Mucosa of stomach (tissue), 1 donor: ENCODE measurements around the gene PELI1.

Experiments used
- H3K27me3 ChIP-seq: one replicate; pipeline ENCODE4 v1.7.0; 2013; ENCODE audit warnings: mild to moderate bottlenecking, low read length; ENCODE audit not compliant: control insufficient read depth, insufficient read depth
- H3K36me3 ChIP-seq: one replicate; pipeline ENCODE4 v1.7.0; 2013; ENCODE audit warnings: low read length; ENCODE audit not compliant: control insufficient read depth, insufficient read depth
- H3K4me1 ChIP-seq: one replicate; pipeline ENCODE4 v1.7.0; 2013; ENCODE audit warnings: mild to moderate bottlenecking, low read length; ENCODE audit not compliant: control insufficient read depth, insufficient read depth
- H3K4me3 ChIP-seq: one replicate; pipeline ENCODE4 v1.7.0; 2013; ENCODE audit warnings: low read length
- H3K9ac ChIP-seq: one replicate; pipeline ENCODE4 v1.7.0; 2013; ENCODE audit warnings: mild to moderate bottlenecking, low read length, moderate library complexity
- H3K9me3 ChIP-seq: one replicate; pipeline ENCODE4 v1.7.0; 2013; ENCODE audit warnings: mild to moderate bottlenecking, low read length, moderate library complexity; ENCODE audit not compliant: control insufficient read depth
- donor health status: Pancreatic carcinoma.

Gene PELI1

DNA sequence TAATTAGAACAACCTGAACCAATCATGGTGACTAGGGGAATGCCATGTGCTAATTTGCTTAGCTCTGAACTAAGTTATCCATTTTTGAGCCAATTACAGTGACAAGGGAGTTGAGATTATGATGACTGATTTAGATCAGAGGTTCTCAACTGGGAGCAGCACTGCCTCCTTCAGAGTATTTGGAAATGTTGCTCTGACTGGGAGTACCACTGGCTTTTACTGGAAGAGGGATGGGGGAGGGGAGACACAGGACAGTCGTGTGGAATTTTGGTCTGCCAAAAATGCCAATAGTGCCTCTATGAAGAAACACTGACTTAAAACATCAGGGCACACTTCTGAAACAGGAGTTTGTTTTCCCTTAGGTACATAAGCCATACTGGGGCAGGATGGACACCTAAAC lies 76.9 kb downstream of the PELI1 start:
- Histone ChIP-seq H3K4me1 (peaks cover 12% of the 10 kb centered on the region), H3K9me3 (no peaks in the 10 kb centered on the region), H3K27me3 (no peaks in the 10 kb centered on the region), H3K36me3 (no peaks in the 10 kb centered on the region), H3K9ac (no peak overlapping the region), H3K4me3 (no peak overlapping the region)

DNA sequence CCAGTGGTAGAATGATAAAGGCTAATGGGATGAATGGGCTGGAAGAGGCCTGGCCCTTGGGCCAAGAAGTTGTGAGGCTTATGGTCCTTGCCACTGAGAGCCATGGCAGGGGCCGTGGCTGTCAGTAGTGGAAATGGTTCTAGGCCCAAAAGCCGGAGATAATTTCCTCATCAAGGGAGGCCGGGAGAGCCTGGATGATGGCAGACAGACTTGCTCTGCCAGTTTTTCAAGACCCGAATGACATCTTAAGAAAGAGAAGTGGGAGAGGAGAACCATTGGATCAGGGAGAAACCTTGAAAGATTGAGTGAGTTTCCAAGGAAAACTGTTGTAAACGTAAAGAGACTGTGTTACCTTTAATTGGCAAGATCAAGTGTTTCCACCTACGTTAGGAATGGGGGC lies 78.7 kb downstream of the PELI1 start:
- Histone ChIP-seq H3K36me3 (no peaks in the 10 kb centered on the region), H3K4me1 (peaks cover 12% of the 10 kb centered on the region), H3K4me3 (no peak overlapping the region), H3K9me3 (no peaks in the 10 kb centered on the region), H3K27me3 (no peaks in the 10 kb centered on the region), H3K9ac (no peak overlapping the region)

GRCh38 chr2:64063924-64064331 lies 80.3 kb downstream of the PELI1 start:
- Histone ChIP-seq H3K9me3 (no peaks in the 10 kb centered on the region), H3K4me1 (peaks cover 12% of the 10 kb centered on the region), H3K4me3 (no peak overlapping the region)

DNA sequence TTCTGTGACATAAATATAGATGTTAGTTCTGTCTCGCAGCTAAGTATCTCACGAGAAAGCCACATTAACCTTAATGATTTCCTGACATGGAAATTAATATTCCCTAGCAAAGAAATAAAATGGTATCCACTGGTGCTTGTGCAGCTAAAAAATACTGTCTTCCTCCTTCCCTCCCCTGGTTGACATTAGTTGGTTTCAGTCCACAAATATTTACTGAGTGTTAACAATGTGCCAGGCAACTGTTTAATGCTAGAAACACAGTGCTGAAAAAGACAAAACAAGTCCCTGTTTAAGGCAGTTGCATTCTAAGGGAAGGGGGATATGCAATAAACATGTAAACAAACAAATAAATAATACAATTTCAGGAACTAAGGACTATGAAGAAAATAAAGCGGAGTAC lies 80.8 kb downstream of the PELI1 start:
- H3K4me1 ChIP-seq, result peaks cover 12% of the 10 kb centered on the region
- no peak overlapping the region for H3K9ac ChIP-seq
- H3K36me3 ChIP-seq, result no peaks in the 10 kb centered on the region
- H3K27me3 ChIP-seq, result no peaks in the 10 kb centered on the region
- H3K4me3 ChIP-seq, result no peak overlapping the region
- H3K9me3 ChIP-seq, result no peaks in the 10 kb centered on the region

More at GRCh38 chr2:64063924-64064331, 80.3 kb downstream of the PELI1 start:
- Histone ChIP-seq H3K9ac (no peak overlapping the region), H3K36me3 (no peaks in the 10 kb centered on the region), H3K27me3 (no peaks in the 10 kb centered on the region)

GRCh38 chr2:64062840-64063239 lies 81.4 kb downstream of the PELI1 start:
- H3K4me3 ChIP-seq, result no peak overlapping the region
- no peak overlapping the region for H3K9ac ChIP-seq
- H3K27me3 ChIP-seq, result no peaks in the 10 kb centered on the region

GRCh38 chr2:64059270-64059669 lies 85.0 kb downstream of the PELI1 start:
- Histone ChIP-seq H3K36me3 (no peaks in the 10 kb centered on the region), H3K9me3 (no peaks in the 10 kb centered on the region), H3K27me3 (no peaks in the 10 kb centered on the region), H3K9ac (no peak overlapping the region), H3K4me3 (no peak overlapping the region), H3K4me1 (peaks cover 10% of the 10 kb centered on the region)

More at GRCh38 chr2:64062840-64063239, 81.4 kb downstream of the PELI1 start:
- H3K36me3 ChIP-seq, result no peaks in the 10 kb centered on the region
- H3K9me3 ChIP-seq, result no peaks in the 10 kb centered on the region
- H3K4me1 ChIP-seq, result peaks cover 12% of the 10 kb centered on the region

DNA sequence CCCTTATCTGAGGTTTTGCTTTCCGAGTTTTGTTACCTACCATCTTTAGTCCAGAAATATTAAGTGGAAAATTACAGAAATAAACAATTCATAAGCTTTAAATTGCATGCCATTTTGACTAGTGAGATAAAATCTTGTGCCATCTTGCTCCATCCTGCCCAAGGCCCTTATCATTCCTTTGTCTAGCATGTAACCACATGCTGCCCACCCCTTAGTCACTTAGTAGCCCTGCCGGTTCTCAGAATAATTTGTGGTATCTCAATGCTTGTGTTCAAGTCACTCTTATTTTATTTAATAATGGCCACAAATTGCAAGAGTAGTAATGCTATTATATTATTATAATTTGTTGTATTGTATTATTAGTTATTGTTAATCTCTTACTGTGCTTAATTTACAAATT lies 88.2 kb downstream of the PELI1 start:
- no peaks in the 10 kb centered on the region for H3K4me1 ChIP-seq
- no peaks in the 10 kb centered on the region for H3K27me3 ChIP-seq
- H3K9me3 ChIP-seq, result no peaks in the 10 kb centered on the region
- H3K4me3 ChIP-seq, result no peak overlapping the region
- no peaks in the 10 kb centered on the region for H3K36me3 ChIP-seq
- H3K9ac ChIP-seq, result no peak overlapping the region

DNA sequence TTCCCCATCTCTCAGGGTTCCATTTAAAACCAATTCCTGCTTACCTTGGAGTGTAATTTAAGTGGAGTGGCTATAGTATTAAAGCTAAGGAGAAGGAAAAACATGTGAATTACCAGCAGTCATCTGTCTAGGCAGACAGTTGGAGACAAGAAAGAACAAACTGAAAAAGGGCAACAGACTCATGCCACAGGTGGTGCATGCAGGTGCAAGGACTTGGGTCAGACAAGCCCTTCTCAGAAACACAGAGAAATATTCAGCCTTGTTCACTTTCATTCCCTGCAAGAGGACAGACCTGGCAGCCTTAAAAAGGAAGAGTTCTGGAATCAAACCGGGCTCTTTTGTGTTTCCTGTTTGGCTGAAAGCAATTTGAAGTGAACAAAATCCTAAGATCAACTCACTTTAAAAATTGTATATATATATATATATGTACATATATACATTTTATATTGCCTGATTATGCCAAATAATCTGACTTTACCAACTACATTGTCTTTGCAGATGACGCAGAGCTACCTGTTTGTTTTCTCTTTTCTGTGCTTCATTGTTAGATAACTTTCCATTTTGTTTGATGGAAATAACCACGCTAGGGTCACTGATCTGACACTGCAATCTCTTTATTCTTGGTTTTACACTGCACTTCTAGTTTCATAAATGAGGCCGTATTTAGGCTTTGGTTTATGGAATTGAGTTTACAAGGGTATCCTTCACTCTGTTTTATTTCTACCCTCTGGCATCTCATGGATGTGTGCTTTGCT lies 89.9 kb downstream of the PELI1 start:
- H3K4me3 ChIP-seq, result no peak overlapping the region
- H3K36me3 ChIP-seq, result no peaks in the 10 kb centered on the region
- no peaks in the 10 kb centered on the region for H3K9me3 ChIP-seq
- no peaks in the 10 kb centered on the region for H3K27me3 ChIP-seq
- H3K9ac ChIP-seq, result no peak overlapping the region
- peaks cover 3% of the 10 kb centered on the region for H3K4me1 ChIP-seq

DNA sequence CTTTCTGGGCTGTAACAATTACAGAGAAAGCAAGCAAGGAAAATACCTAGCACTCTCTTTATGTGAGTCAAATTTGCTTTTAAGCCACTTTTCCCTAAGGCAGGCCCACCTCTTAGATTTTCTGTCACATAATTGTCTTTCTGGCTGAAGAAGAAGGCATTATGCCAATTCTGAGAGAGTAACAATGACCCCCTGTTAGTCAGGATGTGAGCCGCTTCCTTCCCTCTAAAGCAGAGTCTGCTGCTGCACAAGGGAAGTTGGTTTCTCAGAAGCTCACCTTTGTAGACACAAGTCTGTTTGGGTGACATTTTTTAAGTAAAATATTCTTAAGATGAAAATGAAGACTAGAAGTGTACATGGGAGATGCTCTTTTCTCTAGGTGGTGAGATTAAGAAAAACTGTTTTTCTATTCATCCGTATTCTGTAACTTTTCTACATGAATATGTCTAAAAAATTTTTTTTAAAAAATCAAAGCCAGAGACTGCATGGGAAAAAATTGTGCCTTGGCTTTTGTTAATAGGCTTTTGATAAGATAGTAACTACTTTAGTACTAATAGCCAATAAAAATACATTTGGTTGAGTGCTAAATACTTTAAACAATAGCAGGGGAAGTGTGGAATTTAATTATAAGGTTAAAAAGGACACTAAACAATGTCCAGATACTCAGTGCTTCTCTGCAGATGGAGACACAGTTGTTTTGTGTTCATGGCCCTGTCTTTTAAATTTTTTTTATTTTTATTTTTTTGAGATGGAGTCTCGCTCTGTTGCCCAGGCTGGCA lies 91.6 kb downstream of the PELI1 start:
- no peaks in the 10 kb centered on the region for H3K27me3 ChIP-seq
- no peak overlapping the region for H3K4me3 ChIP-seq
- no peaks in the 10 kb centered on the region for H3K36me3 ChIP-seq
- no peaks in the 10 kb centered on the region for H3K9me3 ChIP-seq
- peaks cover 3% of the 10 kb centered on the region for H3K4me1 ChIP-seq
- H3K9ac ChIP-seq, result no peak overlapping the region

- no peaks in the 10 kb centered on the region for H3K9me3 ChIP-seq
- no peaks in the 10 kb centered on the region for H3K36me3 ChIP-seq
- no peaks in the 10 kb centered on the region for H3K27me3 ChIP-seq
- no peak overlapping the region for H3K9ac ChIP-seq
- H3K4me3 ChIP-seq, result no peak overlapping the region
- H3K4me1 ChIP-seq, result peaks cover 3% of the 10 kb centered on the region
These were observed 94.5 kb downstream of the PELI1 start for GRCh38 chr2:64049633-64050220.

GRCh38 chr2:64045938-64046337 lies 98.3 kb downstream of the PELI1 start:
- Histone ChIP-seq H3K27me3 (no peaks in the 10 kb centered on the region), H3K4me1 (peaks cover 3% of the 10 kb centered on the region), H3K9me3 (no peaks in the 10 kb centered on the region), H3K4me3 (no peak overlapping the region), H3K9ac (no peak overlapping the region), H3K36me3 (no peaks in the 10 kb centered on the region)
